Nephron (organoid): ENCODE measurements around the gene AKNA.

Experiments
- H3K27ac Mint-ChIP-seq, 3 experiments: 2 replicates each; pipeline ENCODE4 v1.8.0; 2020; ENCODE audit warnings: mixed read lengths in 3 of 3, mild to moderate bottlenecking in 2 of 3, moderate library complexity in 1 of 3
- H3K27me3 Mint-ChIP-seq: 2 replicates; pipeline ENCODE4 v1.8.0; 2021; ENCODE audit warnings: low read depth, mild to moderate bottlenecking, moderate library complexity, mixed read lengths
- H3K36me3 Mint-ChIP-seq: 2 replicates; pipeline ENCODE4 v1.8.0; 2020; ENCODE audit warnings: low read depth, mixed read lengths
- H3K4me1 Mint-ChIP-seq: 2 replicates; pipeline ENCODE4 v1.8.0; 2020; ENCODE audit warnings: mixed read lengths
- H3K4me3 Mint-ChIP-seq, 3 experiments: 2 replicates each; pipeline ENCODE4 v1.8.0; 2020; ENCODE audit warnings: mild to moderate bottlenecking in 3 of 3, mixed read lengths in 3 of 3, moderate library complexity in 2 of 3
- H3K9me3 Mint-ChIP-seq: 2 replicates; pipeline ENCODE4 v1.8.0; 2020; ENCODE audit warnings: mixed read lengths
- CTCF ChIP-seq, 3 experiments: fragments of 200-600 bp; sonication (generic); IDR thresholded peaks; one replicate each; pipeline ENCODE4 v1.5.0; 2021; ENCODE audit warnings: antibody characterized with exemption in 3 of 3; ENCODE audit not compliant: unreplicated experiment in 3 of 3

Gene AKNA

GRCh38 chr9:114363424-114363823 lies 24.4 kb downstream of the AKNA start:
- no peaks in the 10 kb centered on the region for H3K27me3 Mint-ChIP-seq
- H3K4me1 Mint-ChIP-seq, result no peaks in the 10 kb centered on the region
- H3K9me3 Mint-ChIP-seq, result no peaks in the 10 kb centered on the region
- no peak for TF ChIP-seq CTCF (IDR thresholded peaks at IDR 0.05; ENCODE audit: unreplicated experiment in 3 of 3)
- no peak overlapping the region for H3K4me3 Mint-ChIP-seq
- no peak overlapping the region for H3K27ac Mint-ChIP-seq
- H3K36me3 Mint-ChIP-seq, result peaks cover 60% of the 10 kb centered on the region

GRCh38 chr9:114362394-114362793 lies 25.4 kb downstream of the AKNA start:
- Mint-ChIP-seq H3K27me3 (no peaks in the 10 kb centered on the region), H3K27ac (no peak overlapping the region), H3K9me3 (no peaks in the 10 kb centered on the region), H3K36me3 (peaks cover 63% of the 10 kb centered on the region), H3K4me1 (no peaks in the 10 kb centered on the region), H3K4me3 (no peak overlapping the region)
- no peak for TF ChIP-seq CTCF (IDR thresholded peaks at IDR 0.05; ENCODE audit: unreplicated experiment in 3 of 3)

- Mint-ChIP-seq H3K9me3 (no peaks in the 10 kb centered on the region), H3K36me3 (peaks cover 61% of the 10 kb centered on the region), H3K4me1 (no peaks in the 10 kb centered on the region), H3K27ac (no peak overlapping the region), H3K4me3 (no peak overlapping the region), H3K27me3 (no peaks in the 10 kb centered on the region)
- no peak for TF ChIP-seq CTCF (IDR thresholded peaks at IDR 0.05; ENCODE audit: unreplicated experiment in 3 of 3)
These were observed 26.2 kb downstream of the AKNA start for GRCh38 chr9:114361542-114361941.

GRCh38 chr9:114359801-114360200 lies 28.0 kb downstream of the AKNA start:
- no peak for TF ChIP-seq CTCF (IDR thresholded peaks at IDR 0.05; ENCODE audit: unreplicated experiment in 3 of 3)
- Mint-ChIP-seq H3K36me3 (peaks cover 55% of the 10 kb centered on the region), H3K4me3 (no peak overlapping the region), H3K27ac (no peak overlapping the region), H3K4me1 (no peaks in the 10 kb centered on the region), H3K9me3 (no peaks in the 10 kb centered on the region), H3K27me3 (no peaks in the 10 kb centered on the region)

- H3K4me3 Mint-ChIP-seq, result no peak overlapping the region
- no peaks in the 10 kb centered on the region for H3K9me3 Mint-ChIP-seq
- no peaks in the 10 kb centered on the region for H3K27me3 Mint-ChIP-seq
- no peak for TF ChIP-seq CTCF (IDR thresholded peaks at IDR 0.05; ENCODE audit: unreplicated experiment in 3 of 3)
- no peaks in the 10 kb centered on the region for H3K4me1 Mint-ChIP-seq
- H3K36me3 Mint-ChIP-seq, result peaks cover 43% of the 10 kb centered on the region
- H3K27ac Mint-ChIP-seq, result no peak overlapping the region
These were observed 29.9 kb downstream of the AKNA start for GRCh38 chr9:114357911-114358328.

GRCh38 chr9:114357360-114357759 lies 30.4 kb downstream of the AKNA start:
- H3K36me3 Mint-ChIP-seq, result peaks cover 44% of the 10 kb centered on the region
- H3K9me3 Mint-ChIP-seq, result no peaks in the 10 kb centered on the region
- no peaks in the 10 kb centered on the region for H3K27me3 Mint-ChIP-seq
- no peak overlapping the region for H3K4me3 Mint-ChIP-seq
- no peak overlapping the region for H3K27ac Mint-ChIP-seq
- TF ChIP-seq CTCF (IDR thresholded peaks at IDR 0.05; ENCODE audit: unreplicated experiment in 3 of 3), result no peak
- no peaks in the 10 kb centered on the region for H3K4me1 Mint-ChIP-seq
